Nephron progenitor cell (in vitro differentiated cells): Measurements from ENCODE around the gene SLC25A2.

Experiments
- DNase-seq: peaks from one replicate; pipeline ENCODE4 v3.0.0; 2021
- H3K27ac Mint-ChIP-seq: 2 replicates; pipeline ENCODE4 v1.8.0; 2021; ENCODE audit warnings: mild to moderate bottlenecking, moderate library complexity, mixed read lengths
- H3K27me3 Mint-ChIP-seq: 2 replicates; pipeline ENCODE4 v1.8.0; 2021; ENCODE audit warnings: mild to moderate bottlenecking, low read depth, mixed read lengths; ENCODE audit not compliant: poor library complexity
- H3K36me3 Mint-ChIP-seq: 2 replicates; pipeline ENCODE4 v1.8.0; 2021; ENCODE audit warnings: low read depth, mixed read lengths
- H3K4me1 Mint-ChIP-seq: 2 replicates; pipeline ENCODE4 v1.8.0; 2021; ENCODE audit warnings: mixed read lengths
- H3K4me3 Mint-ChIP-seq: 2 replicates; pipeline ENCODE4 v1.8.0; 2021; ENCODE audit warnings: mild to moderate bottlenecking, moderate library complexity, mixed read lengths
- H3K9me3 Mint-ChIP-seq: 2 replicates; pipeline ENCODE4 v1.8.0; 2021; ENCODE audit warnings: mild to moderate bottlenecking, moderate library complexity, mixed read lengths
- CTCF ChIP-seq: fragments of 200-600 bp; sonication (generic); IDR thresholded peaks from 2 replicates; pipeline ENCODE4 v1.5.0; 2021; ENCODE audit warnings: antibody characterized with exemption

SLC25A2 gene

GRCh38 chr5:141269195-141269594 is 34.7 kb downstream of the SLC25A2 start:
- Mint-ChIP-seq H3K27me3 (no peaks in the 10 kb centered on the region), H3K9me3 (peaks cover 95% of the 10 kb centered on the region), H3K4me1 (no peaks in the 10 kb centered on the region), H3K4me3 (no peak overlapping the region), H3K36me3 (peaks cover 63% of the 10 kb centered on the region), H3K27ac (no peak overlapping the region)
- TF ChIP-seq CTCF: no peak
- DNase-seq: no peak

GRCh38 chr5:141261238-141261546 is 42.7 kb downstream of the SLC25A2 start:
- peaks cover 74% of the 10 kb centered on the region for H3K36me3 Mint-ChIP-seq
- no peak for TF ChIP-seq CTCF
- no peak overlapping the region for H3K27ac Mint-ChIP-seq
- DNase-seq: no peak
- H3K27me3 Mint-ChIP-seq: peaks cover 4% of the 10 kb centered on the region
- no peaks in the 10 kb centered on the region for H3K4me1 Mint-ChIP-seq
- no peak overlapping the region for H3K4me3 Mint-ChIP-seq
- peaks cover 99% of the 10 kb centered on the region for H3K9me3 Mint-ChIP-seq

GRCh38 chr5:141260458-141261237 is 43.2 kb downstream of the SLC25A2 start:
- peaks cover 74% of the 10 kb centered on the region for H3K36me3 Mint-ChIP-seq
- no peak for DNase-seq
- TF ChIP-seq CTCF: no peak
- no peaks in the 10 kb centered on the region for H3K4me1 Mint-ChIP-seq
- no peak overlapping the region for H3K4me3 Mint-ChIP-seq
- H3K9me3 Mint-ChIP-seq: peaks cover 99% of the 10 kb centered on the region
- H3K27me3 Mint-ChIP-seq: peaks cover 4% of the 10 kb centered on the region
- no peak overlapping the region for H3K27ac Mint-ChIP-seq

GRCh38 chr5:141258948-141259347 is 44.9 kb downstream of the SLC25A2 start:
- no peak for DNase-seq
- Mint-ChIP-seq H3K36me3 (peaks cover 73% of the 10 kb centered on the region), H3K4me1 (no peaks in the 10 kb centered on the region), H3K27me3 (peaks cover 4% of the 10 kb centered on the region), H3K9me3 (peaks cover 99% of the 10 kb centered on the region), H3K27ac (no peak overlapping the region), H3K4me3 (no peak overlapping the region)
- no peak for TF ChIP-seq CTCF

GRCh38 chr5:141258464-141258863 is 45.4 kb downstream of the SLC25A2 start:
- no peak overlapping the region for H3K4me3 Mint-ChIP-seq
- DNase-seq: no peak
- TF ChIP-seq CTCF: no peak
- H3K9me3 Mint-ChIP-seq: peaks cover 99% of the 10 kb centered on the region
- H3K27ac Mint-ChIP-seq: no peak overlapping the region
- peaks cover 4% of the 10 kb centered on the region for H3K27me3 Mint-ChIP-seq
- peaks cover 70% of the 10 kb centered on the region for H3K36me3 Mint-ChIP-seq
- H3K4me1 Mint-ChIP-seq: no peaks in the 10 kb centered on the region
